H1 (cell line): Measurements from ENCODE around the gene HS6ST2. TPM values are rescaled to one million over a fixed set of nuclear protein-coding genes. Genes with fewer than 3 reads are reported as not detected.

Source experiments
- SIRT6 ChIP-seq: IDR thresholded peaks from one replicate; pipeline ENCODE4 v1.7.1; 2012; ENCODE audit warnings: low read length, inconsistent platforms
- polyA plus RNA-seq, 7 experiments: library from polyadenylated mRNA; depleted of rRNA in 3 of 7; stranded (reverse) in 5 of 7; unstranded in 2 of 7; fragments of >200 nt in 5 of 7; fragments of 200-250 nt in 2 of 7; gene quantifications; 1 replicate in 5 of 7; 2 replicates in 1 of 7; 4 replicates in 1 of 7; pipeline versions ENCODE4 v1.2.1 to v1.2.3, GENCODE V29; 2011 to 2013; ENCODE audit warnings: missing spikeins in 2 of 7, mixed read lengths in 2 of 7
- total RNA-seq: library from RNA; stranded (reverse); fragmentation: NEBNext Ultra II Directional; extraction: Animal tissue kit (Norgen Biotek cat#: 25700); gene quantifications from 2 replicates; pipeline ENCODE4 v1.2.1, GENCODE V29; 2021
- TF ChIP-seq, protein P1 (sequence below): IDR thresholded peaks from 2 replicates; pipeline ENCODE4 v1.6.1; 2012; ENCODE audit warnings: inconsistent platforms

The HS6ST2 gene
- total and polyA plus RNA-seq, 2 of the 8 experiments (the other 6 are each of a cell fraction or from before 2014, with no cell fraction given), result 3.9 TPM

- TF ChIP-seq, protein P1, sequence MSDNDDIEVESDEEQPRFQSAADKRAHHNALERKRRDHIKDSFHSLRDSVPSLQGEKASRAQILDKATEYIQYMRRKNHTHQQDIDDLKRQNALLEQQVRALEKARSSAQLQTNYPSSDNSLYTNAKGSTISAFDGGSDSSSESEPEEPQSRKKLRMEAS, result no peak
- no peak for TF ChIP-seq SIRT6
- TF ChIP-seq, all 59 proteins: peak for 0
Observed at GRCh38 chrX:132999209-132999608, 40.8 kb upstream of the HS6ST2 start (continued).
